ENCODE measurements around the gene LRP1B.
A peak's percentile ranks its signal among the peaks of the same experiment; 100 is the strongest.

DNA sequence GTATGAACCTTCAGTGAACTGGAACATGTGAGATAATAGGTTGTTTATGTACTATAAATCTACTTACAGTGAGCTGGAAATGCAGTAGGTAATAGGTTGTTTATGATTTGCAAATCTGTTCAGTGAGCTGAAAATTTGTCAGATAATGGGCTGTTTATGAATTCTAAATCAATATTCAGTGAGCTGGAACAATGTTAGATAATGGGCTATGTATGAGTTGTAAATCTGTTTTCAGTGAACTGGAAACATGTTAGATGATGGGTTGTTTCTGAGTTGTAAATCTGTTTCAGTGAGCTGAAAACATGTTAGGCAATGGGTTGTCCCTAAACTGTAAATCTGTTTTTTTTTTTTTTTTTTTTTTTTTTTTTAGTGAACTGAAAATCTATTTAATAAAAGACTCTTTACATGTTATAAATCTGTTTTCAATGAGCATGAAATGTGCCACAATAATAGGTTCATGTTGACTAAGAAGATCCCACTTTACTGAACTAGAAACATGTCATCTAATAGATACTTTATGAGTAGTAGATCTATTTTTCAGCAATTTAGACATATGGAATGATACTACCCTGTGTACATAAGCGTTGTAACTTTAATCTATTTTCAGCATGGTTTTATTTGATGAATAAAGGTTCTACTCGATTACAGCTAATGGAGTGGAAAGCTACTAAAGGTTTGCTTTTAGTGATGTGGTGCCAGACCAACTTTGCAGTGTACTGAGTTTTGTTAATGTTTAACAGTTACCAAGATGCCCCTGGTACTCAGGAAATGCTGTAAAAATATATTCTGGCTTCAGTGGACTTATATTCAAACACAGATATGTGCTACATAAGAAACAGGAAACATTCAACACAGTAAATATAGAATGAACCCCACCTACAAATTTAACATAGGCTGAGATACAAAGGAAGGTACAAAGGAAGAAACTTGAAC, 1471.8 kb downstream of the LRP1B start:
- TF ChIP-seq CTCF (IDR thresholded peaks at IDR 0.05; ENCODE audit: poor library complexity, severe bottlenecking), result no peak
- TF ChIP-seq MXI1 (conservative IDR thresholded peaks at IDR 0.05; ENCODE audit: poor library complexity, severe bottlenecking), result no peak
- no peak for TF ChIP-seq REST (IDR thresholded peaks at IDR 0.05; ENCODE audit: borderline replicate concordance)
- TF ChIP-seq TAF1 (IDR thresholded peaks at IDR 0.05; ENCODE audit: low read depth), result no peak
- peak; percentile 86 for TF ChIP-seq POLR2AphosphoS5 (IDR thresholded peaks at IDR 0.05)
- peak; percentile 62 for TF ChIP-seq EP300 (conservative IDR thresholded peaks at IDR 0.05; ENCODE audit: poor library complexity, severe bottlenecking)
- no peak for TF ChIP-seq EZH2 (IDR thresholded peaks at IDR 0.05; ENCODE audit: borderline replicate concordance, insufficient read depth, low read length, poor library complexity, severe bottlenecking)
- no peak for TF ChIP-seq SMC3 (conservative IDR thresholded peaks at IDR 0.05; ENCODE audit: poor library complexity)

Data from neural cell (in vitro differentiated cells).